HG03469 (cell line): ENCODE measurements around the gene ABHD8.
"Not testable (repeated sequence)": the region's sequence is repeated elsewhere in the genome, so short reads cannot be mapped to it uniquely, and the experiment has no call there.

ENCODE experiments used
- ATAC-seq: cut with Tn5 transposase; IDR thresholded peaks from one replicate; pipeline ENCODE4 v1.9.1; 2021; ENCODE audit warnings: mild to moderate bottlenecking, moderate library complexity, moderate number of reproducible peaks; ENCODE audit not compliant: unreplicated experiment

Gene ABHD8

GRCh38 chr19:17300992-17301619 is 2.1 kb downstream of the ABHD8 start:
- no peak for ATAC-seq

- ATAC-seq = no peak
These were observed 6.2 kb downstream of the ABHD8 start for GRCh38 chr19:17296976-17297375.

DNA sequence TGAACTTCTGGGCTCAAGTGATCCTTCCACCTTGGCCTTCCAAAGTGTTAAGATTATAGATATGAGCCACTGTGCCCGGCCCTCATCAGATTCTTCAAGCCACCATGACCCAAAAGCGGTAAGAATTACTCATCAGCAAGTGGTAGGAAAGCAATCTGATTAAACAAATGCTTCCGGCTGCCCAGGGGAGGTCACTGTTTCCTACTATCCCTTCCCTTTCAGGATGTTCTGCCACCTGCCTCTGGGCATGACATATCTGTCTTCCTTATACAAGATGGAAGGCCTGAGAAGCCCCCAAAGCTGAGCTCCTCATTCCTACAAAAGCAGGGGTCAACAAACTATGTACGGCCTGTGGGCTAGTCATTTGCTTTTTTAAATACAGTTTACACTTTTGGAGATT is 7.0 kb downstream of the ABHD8 start:
- ATAC-seq = no peak

DNA sequence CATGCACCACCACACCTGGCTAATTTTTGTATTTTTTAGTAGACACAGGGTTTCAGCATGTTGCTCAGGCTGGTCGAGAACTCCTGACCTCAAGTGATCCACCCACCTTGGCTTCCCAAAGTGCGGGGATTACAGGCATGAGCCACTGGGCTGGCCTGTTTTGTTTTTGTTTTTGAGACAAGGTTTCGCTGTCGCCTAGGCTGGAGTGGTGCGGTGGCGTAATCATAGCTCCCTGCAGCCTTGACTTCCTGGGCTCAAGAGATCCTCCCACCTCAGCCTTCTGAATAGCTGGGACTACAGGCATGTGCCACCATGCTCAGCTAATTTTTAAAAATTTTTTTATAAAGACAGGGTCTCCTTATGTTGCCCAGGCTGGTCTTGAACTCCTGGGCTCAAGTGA is 7.7 kb downstream of the ABHD8 start:
- not testable (repeated sequence) for ATAC-seq

GRCh38 chr19:17294051-17294891 is 9.0 kb downstream of the ABHD8 start:
- ATAC-seq = no peak

DNA sequence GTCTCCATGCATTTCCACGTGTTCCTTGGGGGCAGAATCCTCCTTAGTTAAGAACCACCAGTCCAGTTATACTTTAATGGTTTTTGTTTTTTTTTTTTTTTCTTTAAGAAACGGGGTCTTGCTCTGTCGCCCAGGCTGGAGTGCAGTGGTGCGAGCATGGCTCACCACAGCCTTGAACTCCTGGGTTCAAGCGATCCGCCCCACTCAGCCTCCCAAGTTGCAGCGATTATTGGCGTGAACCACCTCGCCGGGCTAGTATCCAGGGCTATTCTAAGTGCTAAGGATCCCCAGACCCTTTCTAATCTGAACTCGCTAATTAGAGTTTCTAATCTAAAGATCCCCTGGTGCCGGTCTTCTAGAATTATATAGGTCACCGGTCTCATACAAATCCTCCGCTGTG is 9.6 kb downstream of the ABHD8 start:
- ATAC-seq = no peak

- no peak for ATAC-seq
These were observed 10.7 kb downstream of the ABHD8 start for GRCh38 chr19:17292301-17293074.

GRCh38 chr19:17289489-17289888 is 13.7 kb downstream of the ABHD8 start:
- ATAC-seq = no peak

- ATAC-seq = no peak
These were observed 16.5 kb downstream of the ABHD8 start for GRCh38 chr19:17286752-17287151.

GRCh38 chr19:17286263-17286662 is 17.0 kb downstream of the ABHD8 start:
- ATAC-seq = no peak

DNA sequence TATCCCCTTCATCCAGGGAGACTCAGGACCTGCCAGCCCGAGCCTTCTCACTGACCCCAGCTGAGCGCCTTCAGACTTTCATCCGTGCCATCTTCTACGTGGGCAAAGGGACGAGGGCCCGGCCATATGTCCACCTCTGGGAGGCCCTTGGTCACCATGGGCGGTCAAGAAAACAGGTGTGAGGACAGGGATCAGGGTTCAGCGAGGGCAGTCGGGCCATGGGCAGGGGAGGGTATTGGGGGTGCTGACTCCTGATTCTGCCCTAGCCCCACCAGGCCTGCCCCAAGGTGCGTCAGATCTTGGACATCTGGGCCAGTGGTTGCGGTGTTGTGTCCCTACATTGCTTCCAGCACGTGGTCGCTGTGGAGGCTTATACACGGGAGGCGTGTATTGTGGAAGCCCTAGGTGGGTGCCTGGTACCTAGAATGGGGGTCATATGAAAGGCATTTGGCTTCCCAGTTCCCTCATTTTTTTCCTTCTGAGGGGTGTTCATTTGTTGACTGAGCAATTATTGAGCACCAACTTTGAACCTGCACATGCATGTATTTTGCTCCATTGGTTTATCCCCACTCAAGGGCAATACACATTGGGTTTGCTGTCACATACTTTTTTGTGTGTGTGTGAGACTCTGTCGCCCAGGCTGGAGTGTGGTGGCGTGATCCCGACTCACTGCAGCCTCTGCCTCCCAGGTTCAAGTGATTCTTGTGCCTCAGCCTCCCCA is 17.6 kb downstream of the ABHD8 start:
- ATAC-seq = no peak

- ATAC-seq = no peak
These were observed 19.7 kb downstream of the ABHD8 start for GRCh38 chr19:17283504-17283996.

GRCh38 chr19:17282488-17283125 is 20.6 kb downstream of the ABHD8 start:
- ATAC-seq = peak; percentile 43

DNA sequence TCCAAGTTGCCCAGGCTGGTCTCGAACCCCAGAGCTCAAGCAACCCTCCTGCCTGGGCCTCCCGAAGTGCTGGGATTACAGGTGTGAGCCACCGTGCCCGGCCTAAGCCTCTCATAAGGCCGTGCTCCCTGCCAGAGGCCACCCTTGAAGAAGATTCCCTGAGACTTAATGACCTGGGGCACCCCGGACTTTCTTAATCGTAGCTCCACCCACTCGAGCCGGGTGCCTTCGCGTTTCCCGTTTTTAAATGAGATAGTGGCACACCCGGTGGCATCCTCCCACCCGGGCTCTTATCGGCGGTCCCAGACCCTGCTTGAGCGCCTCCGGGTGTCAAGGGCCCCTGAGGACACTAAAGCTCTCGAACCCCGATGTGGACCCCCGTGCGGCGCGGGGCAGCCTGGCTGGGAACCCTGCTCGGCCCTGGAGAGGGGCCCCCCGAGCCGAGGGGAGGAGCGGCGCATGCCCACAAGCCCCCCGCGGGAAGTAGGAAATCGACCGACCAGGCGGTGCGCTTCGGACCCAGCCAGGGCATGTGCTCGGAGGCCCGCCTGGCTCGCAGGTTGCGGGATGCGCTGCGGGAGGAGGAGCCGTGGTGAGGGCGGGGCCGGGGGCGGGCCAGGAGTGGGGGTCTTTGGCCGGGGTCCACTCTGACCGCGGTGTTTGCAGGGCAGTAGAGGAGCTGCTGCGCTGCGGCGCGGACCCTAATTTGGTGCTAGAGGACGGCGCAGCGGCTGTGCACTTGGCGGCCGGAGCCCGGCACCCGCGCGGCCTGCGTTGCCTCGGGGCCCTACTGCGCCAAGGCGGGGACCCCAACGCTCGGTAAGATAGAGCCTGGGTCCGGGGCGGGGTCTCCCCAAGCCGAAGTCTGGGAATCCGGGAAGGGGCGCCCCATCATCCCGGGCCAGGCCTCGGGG is 21.6 kb downstream of the ABHD8 start, which contains the start of gene ANKLE1:
TSS of gene ANKLE1 (plus strand) at position 511 of the 914 bp plus-strand sequence. CDS start at position 531, 20 bp downstream.
- ATAC-seq = no peak

DNA sequence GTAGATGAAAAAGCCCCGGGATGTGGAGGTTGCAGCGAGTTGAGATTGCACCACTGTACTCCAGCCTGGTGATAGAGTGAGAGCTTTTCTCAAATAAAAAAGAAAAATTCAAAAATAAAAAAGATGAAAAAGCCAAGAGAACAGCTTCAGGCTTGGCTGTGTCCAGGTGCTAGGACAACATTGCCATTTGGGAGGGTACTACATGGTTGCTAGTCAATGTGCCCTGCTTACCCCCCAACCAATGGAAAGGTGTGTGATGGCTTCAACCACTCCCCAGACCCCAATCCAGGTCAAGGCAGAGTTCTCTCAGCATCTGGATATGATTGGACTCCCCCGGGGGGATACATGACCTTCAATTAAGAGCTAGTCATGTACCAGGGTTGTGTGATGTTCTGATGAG is 23.8 kb downstream of the ABHD8 start:
- ATAC-seq = no peak

DNA sequence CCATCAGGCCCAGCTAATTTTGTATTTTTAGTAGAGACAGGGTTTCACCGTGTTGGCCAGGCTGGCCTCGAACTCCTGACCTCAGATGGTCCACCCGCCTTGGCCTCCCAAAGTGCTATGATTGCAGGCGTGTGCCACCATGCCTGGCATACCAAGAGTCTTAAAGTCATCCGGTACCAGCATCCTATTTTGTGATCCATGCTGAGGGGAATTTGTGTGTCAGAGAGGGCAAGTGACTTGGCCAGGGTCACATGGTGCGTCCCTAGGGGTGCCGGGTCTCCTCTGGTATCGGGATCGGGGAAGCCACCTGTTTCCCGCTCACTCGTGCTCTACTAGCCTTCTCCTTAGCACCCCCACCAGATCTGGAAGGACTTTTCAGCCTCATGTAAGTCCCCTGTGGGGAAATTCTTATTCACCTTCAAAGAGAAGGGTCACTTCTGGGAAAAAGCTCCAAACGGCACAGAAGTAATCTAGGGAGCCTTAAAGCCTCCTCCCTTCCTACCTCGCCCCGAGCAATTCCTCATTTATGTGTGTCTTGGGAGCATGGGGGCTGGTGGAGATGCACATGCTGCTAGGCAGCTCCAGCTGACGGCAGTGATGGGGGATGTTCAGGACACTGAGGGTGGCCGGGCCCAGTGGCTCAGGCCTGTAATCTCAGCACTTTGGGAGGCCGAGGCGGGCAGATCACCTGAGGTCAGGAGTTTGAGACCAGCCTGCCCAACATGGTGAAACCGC is 27.6 kb downstream of the ABHD8 start:
- no peak for ATAC-seq

- ATAC-seq = not testable (repeated sequence)
These were observed 28.3 kb downstream of the ABHD8 start for GRCh38 chr19:17274892-17275291.

- ATAC-seq = no peak
These were observed 34.5 kb downstream of the ABHD8 start for GRCh38 chr19:17268754-17269153.
